IMR-90 (cell line): Measurements from ENCODE around the gene SHISAL1. TPM values are rescaled to one million over a fixed set of nuclear protein-coding genes. Genes with fewer than 3 reads are reported as not detected.

Experiments used
- ATAC-seq: fragments of 200-7000 bp; cut with Tn5 transposase; 2 replicates; pipeline ENCODE4 v1.9.1; 2020; ENCODE audit warnings: low read depth, mild to moderate bottlenecking, moderate library complexity
- BruUV-seq: library from RNA; stranded (reverse); fragments of 400-500 nt; replicated peaks from 2 replicates; lab custom pipeline; 2021; lab: Mats Ljungman, UMichigan
- CTCF ChIA-PET: fragments of 300-600 bp; formaldehyde crosslinking; extraction: SDS; loops from one replicate; lab custom pipeline; 2021; ENCODE audit warnings: antibody characterized with exemption; lab: Yijun Ruan, JAX
- POLR2A ChIA-PET: fragments of 300-600 bp; sonication (Branson Sonifier 250); formaldehyde crosslinking; loops from one replicate; lab custom pipeline; 2022; ENCODE audit warnings: antibody characterized with exemption; ENCODE audit not compliant: unreplicated experiment; lab: Charles Lee
- DNase-seq: peaks from one replicate; pipeline ENCODE4 v3.0.0; 2013
- H2AFZ ChIP-seq: replicated peaks from 2 replicates; pipeline ENCODE3; 2013; ENCODE audit warnings: low read length, mild to moderate bottlenecking; ENCODE audit not compliant: poor library complexity
- H2AK5ac ChIP-seq: 2 replicates; pipeline ENCODE4 v1.6.1; 2013; ENCODE audit warnings: low read depth, low read length, inconsistent platforms
- H2AK9ac ChIP-seq: replicated peaks from 2 replicates; pipeline ENCODE3; 2013; ENCODE audit warnings: mild to moderate bottlenecking, low read depth, low read length, moderate library complexity; ENCODE audit not compliant: poor library complexity
- H2BK120ac ChIP-seq: 2 replicates; pipeline ENCODE4 v1.6.1; 2013; ENCODE audit warnings: low read depth, low read length, inconsistent platforms
- H2BK15ac ChIP-seq: 3 replicates; pipeline ENCODE4 v1.6.1; 2013; ENCODE audit warnings: low read depth, low read length, inconsistent platforms
- H2BK20ac ChIP-seq: 2 replicates; pipeline ENCODE4 v1.6.1; 2013; ENCODE audit warnings: low read depth, mild to moderate bottlenecking, inconsistent platforms, low read length, moderate library complexity
- H2BK5ac ChIP-seq: 2 replicates; pipeline ENCODE4 v1.6.1; 2013; ENCODE audit warnings: mild to moderate bottlenecking, low read depth, low read length, inconsistent platforms; ENCODE audit not compliant: poor library complexity, severe bottlenecking
- H3K14ac ChIP-seq: replicated peaks from 2 replicates; pipeline ENCODE4 v1.6.1; 2013; ENCODE audit warnings: low read depth, low read length, inconsistent platforms
- H3K18ac ChIP-seq: 2 replicates; pipeline ENCODE4 v1.6.1; 2013; ENCODE audit warnings: low read depth, low read length, control low read depth
- H3K23ac ChIP-seq: 2 replicates; pipeline ENCODE4 v1.6.1; 2013; ENCODE audit warnings: low read depth, low read length, inconsistent platforms
- H3K27ac ChIP-seq: 2 replicates; pipeline ENCODE4 v1.5.1; 2013; ENCODE audit warnings: mild to moderate bottlenecking, control low read depth, low read length; ENCODE audit not compliant: insufficient read depth
- H3K27me3 ChIP-seq: 2 replicates; pipeline ENCODE4 v1.6.1; 2013; ENCODE audit warnings: low read length; ENCODE audit not compliant: control insufficient read depth, insufficient read depth
- H3K36me3 ChIP-seq: 2 replicates; pipeline ENCODE4 v1.6.1; 2013; ENCODE audit warnings: low read length, mixed read lengths; ENCODE audit not compliant: control insufficient read depth, insufficient read depth
- H3K4ac ChIP-seq: 2 replicates; pipeline ENCODE4 v1.6.1; 2013; ENCODE audit warnings: low read depth, low read length, inconsistent platforms
- H3K4me1 ChIP-seq: 2 replicates; pipeline ENCODE4 v1.6.1; 2013; ENCODE audit warnings: low read length, mixed read lengths; ENCODE audit not compliant: control insufficient read depth, insufficient read depth
- H3K4me2 ChIP-seq: 2 replicates; pipeline ENCODE4 v1.6.1; 2013; ENCODE audit warnings: low read depth, mild to moderate bottlenecking, control low read depth, low read length, moderate library complexity
- H3K4me3 ChIP-seq: 2 replicates; pipeline ENCODE4 v1.5.1; 2013; ENCODE audit warnings: low read depth, mild to moderate bottlenecking, control low read depth, low read length, moderate library complexity; ENCODE audit not compliant: insufficient read depth
- H3K56ac ChIP-seq: 2 replicates; pipeline ENCODE4 v1.6.1; 2013; ENCODE audit warnings: low read length, inconsistent platforms; ENCODE audit not compliant: insufficient read depth; ENCODE audit errors: extremely low read depth
- H3K79me1 ChIP-seq, 2 experiments: 2 replicates each; pipeline ENCODE4 v1.6.1; 2013; ENCODE audit warnings: low read length in 2 of 2, inconsistent platforms in 1 of 2, low read depth in 1 of 2
- H3K9ac ChIP-seq: 2 replicates; pipeline ENCODE4 v1.6.1; 2013; ENCODE audit warnings: low read depth, low read length, control low read depth
- H3K9me1 ChIP-seq: 2 replicates; pipeline ENCODE4 v1.6.1; 2013; ENCODE audit warnings: low read length, inconsistent platforms; ENCODE audit not compliant: insufficient read depth
- H3K9me3 ChIP-seq: 2 replicates; pipeline ENCODE4 v1.6.1; 2013; ENCODE audit warnings: low read length; ENCODE audit not compliant: control insufficient read depth, insufficient read depth
- H4K20me1 ChIP-seq: 2 replicates; pipeline ENCODE4 v1.6.1; 2013; ENCODE audit warnings: low read length, inconsistent platforms; ENCODE audit not compliant: insufficient read depth
- H4K5ac ChIP-seq: 2 replicates; pipeline ENCODE4 v1.6.1; 2013; ENCODE audit warnings: mild to moderate bottlenecking, low read depth, low read length, control low read depth
- H4K8ac ChIP-seq, 2 experiments: 2 replicates each; pipeline ENCODE4 v1.6.1; 2013; ENCODE audit warnings: low read depth in 2 of 2, low read length in 2 of 2, control low read depth in 1 of 2, inconsistent platforms in 1 of 2
- H4K91ac ChIP-seq: 2 replicates; pipeline ENCODE4 v1.6.1; 2013; ENCODE audit warnings: low read depth, low read length, inconsistent platforms; ENCODE audit not compliant: insufficient read depth
- CEBPB ChIP-seq: IDR thresholded peaks from 2 replicates; pipeline ENCODE4 v1.6.1; 2012; ENCODE audit warnings: low read depth, low read length, improper control_type of control experiment
- CTCF ChIP-seq: conservative IDR thresholded peaks from 2 replicates; pipeline ENCODE4 v1.5.1; 2012; ENCODE audit warnings: mild to moderate bottlenecking, low read depth, low read length, improper control_type of control experiment
- ELK1 ChIP-seq: fragments of 150-350 bp; IDR thresholded peaks from 2 replicates; pipeline ENCODE4 v1.6.1; 2016; ENCODE audit warnings: low read depth, mild to moderate bottlenecking, low read length, moderate library complexity, borderline replicate concordance
- MAFK ChIP-seq: IDR thresholded peaks from 2 replicates; pipeline ENCODE4 v1.6.1; 2012; ENCODE audit warnings: low read depth, low read length, improper control_type of control experiment
- MXI1 ChIP-seq: IDR thresholded peaks from 2 replicates; pipeline ENCODE4 v1.6.1; 2012; ENCODE audit warnings: low read depth, mild to moderate bottlenecking, low read length, moderate library complexity, borderline replicate concordance
- POLR2A ChIP-seq: IDR thresholded peaks from 2 replicates; pipeline ENCODE4 v1.6.1; 2012; ENCODE audit warnings: mild to moderate bottlenecking, low read depth, low read length
- RAD21 ChIP-seq: IDR thresholded peaks from 2 replicates; pipeline ENCODE4 v1.6.1; 2012; ENCODE audit warnings: low read length, improper control_type of control experiment
- RCOR1 ChIP-seq: IDR thresholded peaks from 2 replicates; pipeline ENCODE4 v1.6.1; 2012; ENCODE audit warnings: mild to moderate bottlenecking, low read length, improper control_type of control experiment; ENCODE audit not compliant: insufficient replicate concordance
- RFX5 ChIP-seq: IDR thresholded peaks from 2 replicates; pipeline ENCODE4 v1.8.0; 2012; ENCODE audit warnings: low read depth, mild to moderate bottlenecking, low read length, moderate library complexity
- WGBS, 2 experiments: methylation state at CpG; one replicate each; pipeline versions ENCODE4 v1.1.5 to v1.1.7; 2013; ENCODE audit warnings: missing lambda C conversion rate in 2 of 2; ENCODE audit not compliant: insufficient read length in 1 of 2; ENCODE audit errors: extremely low coverage in 2 of 2; 5-methylcytosine and 5-hydroxymethylcytosine counted together
- dilution Hi-C: fragments of 300-500 bp; cut with HindIII; formaldehyde crosslinking; loops from one replicate; pipeline ENCODE4 v1.14.3; 2018; ENCODE audit warnings: low sequenced_read_pairs; ENCODE audit not compliant: unreplicated experiment
- in situ Hi-C: fragments of 300-500 bp; cut with MboI; formaldehyde crosslinking; loops from 3 replicates; pipeline ENCODE4 v1.14.3; 2019; ENCODE audit warnings: low sequenced_read_pairs, inconsistent platforms, mixed read lengths
- intact Hi-C: fragments of 100-400 bp; cut with micrococcal nuclease; formaldehyde crosslinking; loops from 2 replicates; pipeline ENCODE4 v1.10.0; 2022
- polyA plus RNA-seq, 3 experiments: library from polyadenylated mRNA; depleted of rRNA; stranded (reverse); fragments of >200 nt; gene quantifications; 2 replicates each; pipeline ENCODE4 v1.2.3, GENCODE V29; 2012; ENCODE audit warnings: low replicate concordance in 1 of 3
- total RNA-seq: library from RNA; depleted of rRNA; stranded (reverse); fragments of >200 nt; gene quantifications from 2 replicates; pipeline ENCODE4 v1.2.3, GENCODE V29; 2012

Gene SHISAL1
- total and polyA plus RNA-seq, 2 of the 4 experiments (the other 2 are of a cell fraction) = 1.0 to 1.4 TPM

- TF ChIP-seq ELK1 (no peak), MXI1 (no peak), CEBPB (no peak), RFX5 (no peak)
Observed at GRCh38 chr22:44338906-44339305, 26.2 kb upstream of the SHISAL1 start (continued).

GRCh38 chr22:44338177-44338810, 25.5 kb upstream of the SHISAL1 start:
- H3K14ac ChIP-seq = no peak overlapping the region

More at GRCh38 chr22:44338177-44338810, 25.5 kb upstream of the SHISAL1 start:
- Histone ChIP-seq H2BK5ac (no peak overlapping the region), H3K9me3 (no peaks in the 10 kb centered on the region), H2AK5ac (peak overlapping the region; percentile 59), H2BK20ac (no peak overlapping the region; the same call in 1 of the 2 replicates), H4K20me1 (0 out of 2 replicates have a peak, but pooled peaks cover 3% of the 10 kb centered on the region), H3K36me3 (no peaks in the 10 kb centered on the region), H4K8ac (no peak overlapping the region), H3K79me1 (no peaks in the 10 kb centered on the region), H2AK9ac (peak overlapping the region; percentile 52), H3K4me2 (no peak overlapping the region), H3K4ac (peak overlapping the region; percentile 77), H2AFZ (peak overlapping the region; percentile 55), H3K4me1 (peaks cover 27% of the 10 kb centered on the region), H3K9me1 (peaks cover 18% of the 10 kb centered on the region; the same call in 1 of the 2 replicates), H3K23ac (no peak overlapping the region), H3K9ac (no peak overlapping the region), H2BK15ac (no peak overlapping the region), H4K5ac (no peak overlapping the region), H4K91ac (peak overlapping the region; percentile 55; the same call in 1 of the 2 replicates), H2BK120ac (peak overlapping the region; percentile 49), H3K4me3 (no peak overlapping the region), H3K56ac (no peak overlapping the region), H3K27ac (no peak overlapping the region), H3K27me3 (no peaks in the 10 kb centered on the region), H3K18ac (no peak overlapping the region)
- CTCF ChIA-PET = interaction anchor here (0.6 kb wide), 1 partner anchor 30 kb away, joined by 3 read pairs; no protein-coding TSS in a partner anchor
- intact Hi-C loops = no loop called here
- TF ChIP-seq CEBPB (no peak), CTCF (no peak), RAD21 (no peak), POLR2A (no peak), ELK1 (no peak), MAFK (no peak), RFX5 (no peak), MXI1 (no peak), RCOR1 (no peak)
- ATAC-seq (no peak), DNase-seq (no peak)
- in situ Hi-C loops = loop anchor here (10.0 kb wide), 1 partner anchor 343 kb away; no protein-coding TSS in a partner anchor
- dilution Hi-C loops = no loop called here
- no CpG with 5 or more reads among the region's 8 CpGs for WGBS, 2 experiments
- no TSS peak for BruUV-seq
- POLR2A ChIA-PET = no interaction called here
